ENCODE results near the gene RIMS4. TPM values are rescaled to one million over a fixed set of nuclear protein-coding genes. Genes with fewer than 3 reads are reported as not detected.
"Not testable (repeated sequence)": the region's sequence is repeated elsewhere in the genome, so short reads cannot be mapped to it uniquely, and the experiment has no call there.

RIMS4 gene
- total and polyA plus RNA-seq, 5 donors = 0.38 to 2.4 (median 1.2) TPM

- H3K27ac ChIP-seq (ENCODE audit: low read length) = no peak overlapping the region
- H3K4me1 ChIP-seq (ENCODE audit: control insufficient read depth, insufficient read depth, low read length) = no peaks in the 10 kb centered on the region
- intact Hi-C loops (cut with DNase I) = no loop called here
- ATAC-seq (no peak), DNase-seq (no peak)
- H3K27me3 ChIP-seq (ENCODE audit: control insufficient read depth, insufficient read depth) = no peaks in the 10 kb centered on the region
- H3K4me3 ChIP-seq (ENCODE audit: low read length) = no peak overlapping the region
- no peaks in the 10 kb centered on the region for H3K9me3 ChIP-seq (ENCODE audit: control insufficient read depth, low read length)
These were observed 20.2 kb upstream of the RIMS4 start for GRCh38 chr20:44830523-44830922.

GRCh38 chr20:44829688-44830087 lies 19.3 kb upstream of the RIMS4 start:
- ATAC-seq = no peak
- intact Hi-C loops (cut with DNase I) = no loop called here
- Histone ChIP-seq H3K4me3 (ENCODE audit: low read length) (no peak overlapping the region), H3K27ac (ENCODE audit: low read length) (no peak overlapping the region), H3K9me3 (ENCODE audit: control insufficient read depth, low read length) (no peaks in the 10 kb centered on the region), H3K27me3 (ENCODE audit: control insufficient read depth, insufficient read depth) (no peaks in the 10 kb centered on the region), H3K4me1 (ENCODE audit: control insufficient read depth, insufficient read depth, low read length) (no peaks in the 10 kb centered on the region)
- DNase-seq = no peak
- WGBS = 89% methylated on average over 5 of the region's 5 CpGs

DNA sequence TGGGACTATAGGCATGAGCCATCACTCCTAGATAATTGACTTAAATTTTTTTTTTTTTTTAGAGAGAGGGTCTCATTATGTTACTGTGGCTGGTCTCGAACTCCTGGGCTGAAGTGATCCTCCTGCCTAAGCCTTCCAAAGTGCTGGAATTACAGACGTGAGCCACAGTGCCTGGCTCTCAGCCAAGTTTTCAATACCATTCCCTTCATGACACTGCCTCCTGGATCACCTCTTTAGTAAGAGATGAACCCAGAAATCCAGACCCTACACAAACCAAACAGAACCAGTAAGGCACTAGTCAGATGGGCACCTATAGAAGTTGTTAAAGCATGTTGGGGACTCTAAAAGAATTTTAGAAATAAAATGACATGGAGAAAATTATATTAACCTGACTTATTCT lies 18.3 kb upstream of the RIMS4 start:
- H3K27ac ChIP-seq (ENCODE audit: low read length) = no peak overlapping the region
- ATAC-seq = no peak
- WGBS = 50% methylated on average over 2 of the region's 2 CpGs
- H3K27me3 ChIP-seq (ENCODE audit: control insufficient read depth, insufficient read depth) = no peaks in the 10 kb centered on the region
- DNase-seq = no peak
- intact Hi-C loops (cut with DNase I) = no loop called here
- H3K4me3 ChIP-seq (ENCODE audit: low read length) = no peak overlapping the region
- H3K4me1 ChIP-seq (ENCODE audit: control insufficient read depth, insufficient read depth, low read length) = no peaks in the 10 kb centered on the region
- no peaks in the 10 kb centered on the region for H3K9me3 ChIP-seq (ENCODE audit: control insufficient read depth, low read length)

GRCh38 chr20:44827401-44827800 lies 17.1 kb upstream of the RIMS4 start:
- H3K9me3 ChIP-seq (ENCODE audit: control insufficient read depth, low read length) = no peaks in the 10 kb centered on the region
- no peaks in the 10 kb centered on the region for H3K27me3 ChIP-seq (ENCODE audit: control insufficient read depth, insufficient read depth)
- 14% methylated on average over 1 of the region's 1 CpG for WGBS
- DNase-seq (no peak), ATAC-seq (no peak)
- intact Hi-C loops (cut with DNase I) = no loop called here
- no peak overlapping the region for H3K4me3 ChIP-seq (ENCODE audit: low read length)
- H3K4me1 ChIP-seq (ENCODE audit: control insufficient read depth, insufficient read depth, low read length) = no peaks in the 10 kb centered on the region
- H3K27ac ChIP-seq (ENCODE audit: low read length) = no peak overlapping the region

DNA sequence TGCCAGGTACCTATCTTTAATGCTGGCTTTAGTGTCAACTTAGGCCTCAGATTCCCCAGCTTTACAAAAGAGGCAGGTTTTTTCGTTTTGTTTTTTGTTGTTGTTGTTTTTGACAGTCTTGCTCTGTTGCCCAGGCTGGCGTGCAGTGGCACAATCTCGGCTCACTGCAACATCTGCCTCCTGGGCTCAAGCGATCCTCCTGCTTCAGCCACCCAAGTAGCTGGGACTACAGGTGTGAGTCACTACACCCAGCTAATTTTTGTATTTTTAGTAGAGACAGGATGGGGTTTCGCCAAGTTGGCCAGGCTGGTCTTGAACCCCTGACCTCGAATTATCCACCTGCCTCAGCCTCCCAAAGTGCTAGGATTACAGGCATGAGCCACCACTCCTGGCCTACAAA lies 11.2 kb upstream of the RIMS4 start:
- DNase-seq; H3K27ac ChIP-seq (ENCODE audit: low read length); H3K27me3 ChIP-seq (ENCODE audit: control insufficient read depth, insufficient read depth); H3K4me1 ChIP-seq (ENCODE audit: control insufficient read depth, insufficient read depth, low read length); ATAC-seq; intact Hi-C loops (cut with DNase I); H3K9me3 ChIP-seq (ENCODE audit: control insufficient read depth, low read length); H3K4me3 ChIP-seq (ENCODE audit: low read length): not testable (repeated sequence)
- 87% methylated on average over 6 of the region's 6 CpGs for WGBS

GRCh38 chr20:44819936-44820335 lies 9.6 kb upstream of the RIMS4 start:
- no peaks in the 10 kb centered on the region for H3K9me3 ChIP-seq (ENCODE audit: control insufficient read depth, low read length)
- DNase-seq (no peak), ATAC-seq (no peak)
- H3K27ac ChIP-seq (ENCODE audit: low read length) = no peak overlapping the region
- H3K4me3 ChIP-seq (ENCODE audit: low read length) = no peak overlapping the region
- WGBS = 56% methylated on average over 4 of the region's 4 CpGs
- no peaks in the 10 kb centered on the region for H3K27me3 ChIP-seq (ENCODE audit: control insufficient read depth, insufficient read depth)
- intact Hi-C loops (cut with DNase I) = no loop called here
- H3K4me1 ChIP-seq (ENCODE audit: control insufficient read depth, insufficient read depth, low read length) = no peaks in the 10 kb centered on the region

- intact Hi-C loops (cut with DNase I) = no loop called here
- Histone ChIP-seq H3K9me3 (ENCODE audit: control insufficient read depth, low read length) (peaks cover 1% of the 10 kb centered on the region), H3K4me3 (ENCODE audit: low read length) (no peak overlapping the region), H3K4me1 (ENCODE audit: control insufficient read depth, insufficient read depth, low read length) (no peaks in the 10 kb centered on the region), H3K27me3 (ENCODE audit: control insufficient read depth, insufficient read depth) (no peaks in the 10 kb centered on the region), H3K27ac (ENCODE audit: low read length) (no peak overlapping the region)
- WGBS = 80% methylated on average over 6 of the region's 6 CpGs
- no peak for DNase-seq
- no peak for ATAC-seq
These were observed 7.0 kb upstream of the RIMS4 start for GRCh38 chr20:44817143-44817910.

DNA sequence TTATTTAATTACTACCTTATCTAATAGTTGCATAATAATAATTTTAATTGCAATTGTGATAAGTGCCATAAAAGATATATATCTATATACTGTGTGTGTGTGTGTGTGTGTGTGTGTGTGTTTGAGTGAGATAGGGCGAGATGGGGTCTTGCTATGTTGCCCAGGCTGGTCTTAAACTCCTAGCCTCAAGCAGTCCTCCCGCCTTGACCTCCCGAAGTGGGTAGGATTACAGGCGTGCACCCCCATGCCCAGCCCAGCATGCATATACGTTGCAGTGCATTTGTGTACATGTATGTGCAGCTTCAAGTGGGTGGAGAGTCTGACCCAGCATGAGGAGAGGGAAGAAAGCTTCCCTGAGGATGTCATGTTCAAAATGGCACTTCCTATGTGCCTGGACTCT lies 4.6 kb upstream of the RIMS4 start:
- intact Hi-C loops (cut with DNase I) = no loop called here

DNA sequence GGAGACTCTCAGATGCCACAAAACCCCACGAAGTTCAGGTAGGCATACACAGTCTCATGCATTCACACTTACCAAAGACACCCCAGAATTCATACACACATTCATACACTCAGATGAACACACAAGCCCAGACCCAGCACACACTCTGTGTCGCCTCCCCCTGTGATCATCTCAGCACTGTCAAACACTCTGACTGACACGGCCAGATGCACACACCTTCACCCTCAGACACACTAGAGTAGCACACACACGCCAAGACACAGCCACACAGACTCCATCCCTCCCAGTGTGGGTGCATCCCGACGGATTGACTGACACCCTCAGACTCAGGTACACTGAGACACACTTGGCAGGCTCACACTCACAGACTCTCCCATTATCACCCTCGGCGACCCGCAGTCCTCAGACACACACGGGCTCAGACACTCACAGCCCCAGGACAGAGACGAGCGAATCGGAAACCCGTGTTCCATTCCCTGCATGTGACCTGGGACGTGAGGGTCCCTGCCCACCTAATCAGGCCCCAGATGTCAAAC lies 872 bp upstream of the RIMS4 start:
- no peaks in the 10 kb centered on the region for H3K4me1 ChIP-seq (ENCODE audit: control insufficient read depth, insufficient read depth, low read length)
- no peaks in the 10 kb centered on the region for H3K27me3 ChIP-seq (ENCODE audit: control insufficient read depth, insufficient read depth)
- DNase-seq = no peak
- H3K27ac ChIP-seq (ENCODE audit: low read length) = no peak overlapping the region
- intact Hi-C loops (cut with DNase I) = no loop called here
- peaks cover 8% of the 10 kb centered on the region for H3K9me3 ChIP-seq (ENCODE audit: control insufficient read depth, low read length)
- 84% methylated on average over 15 of the region's 15 CpGs for WGBS
- no peak overlapping the region for H3K4me3 ChIP-seq (ENCODE audit: low read length)
- ATAC-seq = no peak

More for the DNA sequence above, 4.6 kb upstream of the RIMS4 start:
- Histone ChIP-seq H3K27me3 (ENCODE audit: control insufficient read depth, insufficient read depth) (no peaks in the 10 kb centered on the region), H3K27ac (ENCODE audit: low read length) (no peak overlapping the region), H3K4me1 (ENCODE audit: control insufficient read depth, insufficient read depth, low read length) (no peaks in the 10 kb centered on the region), H3K9me3 (ENCODE audit: control insufficient read depth, low read length) (peaks cover 8% of the 10 kb centered on the region), H3K4me3 (ENCODE audit: low read length) (no peak overlapping the region)
- no peak for ATAC-seq
- DNase-seq = no peak
- WGBS = 87% methylated on average over 5 of the region's 5 CpGs

GRCh38 chr20:44810061-44810390 lies 320 bp downstream of the RIMS4 start:
- Histone ChIP-seq H3K27me3 (ENCODE audit: control insufficient read depth, insufficient read depth) (no peaks in the 10 kb centered on the region), H3K4me3 (ENCODE audit: low read length) (peak overlapping the region; percentile 70), H3K9me3 (ENCODE audit: control insufficient read depth, low read length) (peaks cover 8% of the 10 kb centered on the region), H3K4me1 (ENCODE audit: control insufficient read depth, insufficient read depth, low read length) (peaks cover 3% of the 10 kb centered on the region), H3K27ac (ENCODE audit: low read length) (no peak overlapping the region)
- intact Hi-C loops (cut with DNase I) = no loop called here
- under 1% methylated on average over 49 of the region's 49 CpGs for WGBS
- DNase-seq (peak in 2 of 3 donors; percentile 47 to 54), ATAC-seq (no peak)

GRCh38 chr20:44809380-44810060 lies 826 bp downstream of the RIMS4 start:
- ATAC-seq (no peak), DNase-seq (peak in 1 of 3 donors; percentile 52)
- Histone ChIP-seq H3K4me3 (ENCODE audit: low read length) (peak overlapping the region; percentile 70), H3K27me3 (ENCODE audit: control insufficient read depth, insufficient read depth) (no peaks in the 10 kb centered on the region), H3K9me3 (ENCODE audit: control insufficient read depth, low read length) (peaks cover 8% of the 10 kb centered on the region), H3K4me1 (ENCODE audit: control insufficient read depth, insufficient read depth, low read length) (peaks cover 3% of the 10 kb centered on the region), H3K27ac (ENCODE audit: low read length) (no peak overlapping the region)
- intact Hi-C loops (cut with DNase I) = no loop called here
- 6% methylated on average over 34 of the region's 34 CpGs for WGBS
